K562 (cell line): ENCODE measurements around the gene TCOF1. TPM values are rescaled to one million over a fixed set of nuclear protein-coding genes. Genes with fewer than 3 reads are reported as not detected.
A peak's percentile ranks its signal among the peaks of the same experiment; 100 is the strongest.

Experiments used
- ATAC-seq: fragments of 200-7000 bp; cut with Tn5 transposase; 3 replicates; pipeline ENCODE4 v1.9.1; 2020; ENCODE audit warnings: moderate library complexity
- BruUV-seq: library from RNA; stranded (reverse); fragments of 400-500 nt; replicated peaks from 2 replicates; lab custom pipeline; 2021; lab: Mats Ljungman, UMichigan
- CTCF ChIA-PET: fragments of 300-600 bp; formaldehyde crosslinking; extraction: SDS; loops from one replicate; lab custom pipeline; 2021; ENCODE audit warnings: low intra/inter-chr PET ratio; lab: Yijun Ruan, JAX
- POLR2A ChIA-PET: fragments of 300-600, 350-650 bp; sonication (Branson Sonifier 250); formaldehyde crosslinking; extraction: SDS; loops from one replicate; lab custom pipeline; 2021; ENCODE audit warnings: antibody characterized with exemption, inconsistent platforms; lab: Yijun Ruan, JAX
- DNase-seq, 4 experiments: peaks; one replicate each; pipeline versions ENCODE4 v3.0.0 to v3.0.0-alpha.2; 2011 to 2018; ENCODE audit warnings: low spot score in 3 of 4, mixed read lengths in 3 of 4; ENCODE audit errors: extremely low read depth in 1 of 4
- FAIRE-seq: peaks from 2 replicates; lab custom pipeline; 2011; peaks lifted over from hg19 to GRCh38; lab: Jason Lieb, UNC
- H2AFZ ChIP-seq: 2 replicates; pipeline ENCODE4 v1.6.0; 2011; ENCODE audit warnings: low read depth, low read length, control low read depth, inconsistent platforms
- H3K27ac ChIP-seq: fragments of 200-600 bp; 3 replicates; pipeline ENCODE4 v1.8.0; 2011; ENCODE audit warnings: low read depth, mild to moderate bottlenecking, control low read depth, inconsistent platforms, low read length, moderate library complexity, mixed read lengths; ENCODE audit errors: extremely low read depth
- H3K27me3 ChIP-seq, 2 experiments: fragments of 300-600 bp in 1 of 2; 2 replicates in 1 of 2; 3 replicates in 1 of 2; pipeline versions ENCODE4 v1.6.0 to v1.8.0; 2011; ENCODE audit warnings: inconsistent platforms in 2 of 2, low read length in 2 of 2, mild to moderate bottlenecking in 1 of 2, mixed read lengths in 1 of 2, moderate library complexity in 1 of 2; ENCODE audit not compliant: control insufficient read depth in 2 of 2, insufficient read depth in 2 of 2
- H3K36me3 ChIP-seq: fragments of 300-600 bp; 3 replicates; pipeline ENCODE4 v1.8.0; 2011; ENCODE audit warnings: mild to moderate bottlenecking, low read length, inconsistent platforms; ENCODE audit not compliant: control insufficient read depth, insufficient read depth
- H3K4me1 ChIP-seq, 2 experiments: fragments of 200-600 bp in 1 of 2; replicated peaks in 1 of 2; 2 replicates in 1 of 2; 3 replicates in 1 of 2; pipeline versions ENCODE4 v1.5.1 to v1.8.0; 2011; ENCODE audit warnings: inconsistent platforms in 2 of 2, low read length in 2 of 2, mild to moderate bottlenecking in 1 of 2, mixed read lengths in 1 of 2, moderate library complexity in 1 of 2; ENCODE audit not compliant: control insufficient read depth in 2 of 2, insufficient read depth in 2 of 2
- H3K4me2 ChIP-seq: 2 replicates; pipeline ENCODE4 v1.6.1; 2011; ENCODE audit warnings: low read length, control low read depth, inconsistent platforms, mixed read lengths; ENCODE audit not compliant: insufficient read depth
- H3K4me3 ChIP-seq: fragments of 200-600 bp; sonication (generic), shearing (Covaris generic); 2 replicates; pipeline ENCODE4 v1.5.1; 2016; ENCODE audit warnings: control low read depth, inconsistent platforms
- H3K79me2 ChIP-seq: fragments of 200-600 bp; 3 replicates; pipeline ENCODE4 v1.8.0; 2011; ENCODE audit warnings: low read length, inconsistent platforms; ENCODE audit not compliant: control insufficient read depth, insufficient read depth
- H3K9ac ChIP-seq, 2 experiments: 2 replicates each; pipeline versions ENCODE4 v1.6.0 to v1.6.1; 2011; ENCODE audit warnings: low read depth in 2 of 2, low read length in 2 of 2, control low read depth in 1 of 2, inconsistent platforms in 1 of 2, mild to moderate bottlenecking in 1 of 2, mixed read lengths in 1 of 2; ENCODE audit not compliant: insufficient read depth in 1 of 2
- H3K9me1 ChIP-seq: one replicate; pipeline ENCODE4 v1.6.0; 2011; ENCODE audit warnings: inconsistent platforms, mild to moderate bottlenecking, low read length, moderate library complexity; ENCODE audit not compliant: control insufficient read depth, insufficient read depth
- H3K9me3 ChIP-seq: replicated peaks from 2 replicates; pipeline ENCODE4 v1.5.1; 2011; ENCODE audit warnings: low read depth, low read length, inconsistent platforms; ENCODE audit not compliant: control insufficient read depth, insufficient read depth
- H4K20me1 ChIP-seq: replicated peaks from 2 replicates; pipeline ENCODE4 v1.6.1; 2011; ENCODE audit warnings: low read length, inconsistent platforms, mixed read lengths; ENCODE audit not compliant: control insufficient read depth, insufficient read depth
- ATF3 ChIP-seq, 2 experiments: fragments of 450-650 bp in 1 of 2; sonication (generic) in 1 of 2; formaldehyde crosslinking in 1 of 2; IDR thresholded peaks in 1 of 2; conservative IDR thresholded peaks in 1 of 2; 2 replicates each; pipeline versions ENCODE4 v1.6.1 to v1.8.1; 2016 to 2023; ENCODE audit warnings: mild to moderate bottlenecking in 2 of 2, moderate library complexity in 2 of 2, inconsistent platforms in 1 of 2, missing genetic modification reagents in 1 of 2
- ATF4 ChIP-seq: fragments of 450-650 bp; formaldehyde crosslinking; IDR thresholded peaks from 2 replicates; pipeline ENCODE4 v1.4.0; 2022; ENCODE audit warnings: mild to moderate bottlenecking, moderate library complexity
- CEBPB ChIP-seq: fragments of 450-650 bp; IDR thresholded peaks from 2 replicates; pipeline ENCODE4 v1.6.1; 2016; ENCODE audit warnings: missing genetic modification characterization, missing compliant biosample characterization
- MAFG ChIP-seq: fragments of 450-650 bp; conservative IDR thresholded peaks from 2 replicates; pipeline ENCODE4 v1.6.1; 2016; ENCODE audit warnings: missing genetic modification characterization, missing compliant biosample characterization
- MCM5 ChIP-seq: fragments of 450-650 bp; IDR thresholded peaks from 2 replicates; pipeline ENCODE4 v1.6.1; 2016; ENCODE audit warnings: low read depth
- NCOR1 ChIP-seq: fragments of 450-650 bp; IDR thresholded peaks from 2 replicates; pipeline ENCODE4 v1.6.1; 2016; ENCODE audit warnings: mild to moderate bottlenecking, moderate library complexity
- POLR2AphosphoS5 ChIP-seq: IDR thresholded peaks from 2 replicates; pipeline ENCODE4 v1.6.1; 2011; ENCODE audit warnings: mild to moderate bottlenecking, low read depth, low read length, moderate library complexity; ENCODE audit not compliant: control insufficient read depth, insufficient read depth
- POLR2G ChIP-seq: fragments of 200-400 bp; formaldehyde crosslinking; IDR thresholded peaks from 2 replicates; pipeline ENCODE4 v1.6.1; 2017; ENCODE audit warnings: low read depth, mild to moderate bottlenecking, antibody characterized with exemption, low read length, moderate library complexity
- POLR3A ChIP-seq: IDR thresholded peaks from 2 replicates; pipeline ENCODE4 v1.6.1; 2011; ENCODE audit warnings: borderline replicate concordance, mild to moderate bottlenecking, moderate library complexity; ENCODE audit not compliant: insufficient read length, insufficient read depth; ENCODE audit errors: extremely low read depth
- RBFOX2 ChIP-seq: fragments of 200-400 bp; formaldehyde crosslinking; IDR thresholded peaks from 2 replicates; pipeline ENCODE4 v1.6.1; 2017; ENCODE audit warnings: low read depth, mild to moderate bottlenecking, low read length, moderate library complexity
- RBM25 ChIP-seq: fragments of 200-400 bp; formaldehyde crosslinking; IDR thresholded peaks from 2 replicates; pipeline ENCODE4 v1.6.1; 2018; ENCODE audit warnings: low read length, low read depth, moderate library complexity; ENCODE audit not compliant: severe bottlenecking
- RCOR1 ChIP-seq, 2 experiments: IDR thresholded peaks; 2 replicates each; pipeline ENCODE4 v1.6.1; 2012; ENCODE audit warnings: low read depth in 2 of 2, low read length in 2 of 2, borderline replicate concordance in 1 of 2, improper control_type of control experiment in 1 of 2
- THRB ChIP-seq: fragments of 450-650 bp; formaldehyde crosslinking; conservative IDR thresholded peaks from 2 replicates; pipeline ENCODE4 v1.4.0; 2022; ENCODE audit warnings: mild to moderate bottlenecking, missing genetic modification characterization
- ZBTB12 ChIP-seq: fragments of 250-450 bp; sonication (Bioruptor Pico); IDR thresholded peaks from 2 replicates; pipeline ENCODE4 v1.4.0; 2020
- ZNF280B ChIP-seq: fragments of 250-450 bp; sonication (Bioruptor Pico); IDR thresholded peaks from 2 replicates; pipeline ENCODE4 v1.5.1; 2021; ENCODE audit warnings: mild to moderate bottlenecking
- WGBS: fragments of 100-300 bp; shearing (Covaris generic); methylation state at CpG from one replicate; pipeline ENCODE4 v1.1.6; 2016; ENCODE audit warnings: low coverage, mixed read lengths; ENCODE audit not compliant: insufficient coverage; ENCODE audit errors: missing lambda C conversion rate; 5-methylcytosine and 5-hydroxymethylcytosine counted together
- in situ Hi-C: fragments of 300-500 bp; cut with MboI; formaldehyde crosslinking; loops from 4 replicates; pipeline ENCODE4 v1.15.0; 2018; ENCODE audit warnings: inconsistent platforms, mixed read lengths
- intact Hi-C: fragments of 100-400 bp; cut with micrococcal nuclease; formaldehyde crosslinking; loops from 2 replicates; pipeline ENCODE4 v1.14.2; 2022
- polyA plus RNA-seq, 8 experiments: library from polyadenylated mRNA; depleted of rRNA in 4 of 8; stranded (reverse) in 5 of 8; unstranded in 3 of 8; fragments of >200 nt; fragmentation: Nextera tagmentation in 2 of 8; fragmentation: Illumina TruSeq in 1 of 8; extraction: Ambion mirVana in 2 of 8; extraction: Trizol in 1 of 8; gene quantifications; 2 replicates each; pipeline versions ENCODE4 v1.2.1 to v1.2.3, GENCODE V29; 2011 to 2014; ENCODE audit warnings: inconsistent platforms in 1 of 8, missing spikeins in 1 of 8
- total RNA-seq, 7 experiments: library from RNA; depleted of rRNA in 6 of 7; stranded (reverse); fragments of >200 nt in 6 of 7; fragmentation: Illumina TruSeq in 2 of 7; extraction: Trizol in 2 of 7; gene quantifications; 2 replicates each; pipeline versions ENCODE4 v1.2.1 to v1.2.3, GENCODE V29; 2011 to 2021; ENCODE audit warnings: low replicate concordance in 1 of 7

Gene TCOF1
- total and polyA plus RNA-seq, 9 of the 15 experiments (the other 6 are each of a cell fraction or from before 2014, with no cell fraction given) = 9.8 to 134 (median 61.7) TPM

GRCh38 chr5:150442699-150443080 lies 85.2 kb downstream of the TCOF1 start:
- Histone ChIP-seq H3K9me3 (no peaks in the 10 kb centered on the region), H3K4me1 (peaks cover 8 to 21% of the 10 kb centered on the region in 2 experiments; a peak in 4 of 5 replicates), H3K36me3 (peaks cover 47% of the 10 kb centered on the region), H2AFZ (no peak overlapping the region), H3K9me1 (no peaks in the 10 kb centered on the region), H3K4me3 (no peak overlapping the region), H3K79me2 (peaks cover 21% of the 10 kb centered on the region), H3K27me3 (no peaks in the 10 kb centered on the region), H3K4me2 (no peak overlapping the region), H4K20me1 (peaks cover 24% of the 10 kb centered on the region), H3K27ac (no peak overlapping the region), H3K9ac (no peak overlapping the region)
- ATAC-seq (peak; percentile 11), DNase-seq (no peak), FAIRE-seq (no peak)
- CTCF ChIA-PET = no interaction called here
- POLR2A ChIA-PET = interaction anchor here (0.7 to 2.2 kb wide), 4 partner anchors 10 to 154 kb away, joined by 3 to 17 read pairs (median 4); no protein-coding TSS in a partner anchor
- in situ Hi-C loops = no loop called here
- 53% methylated on average over 6 of the region's 6 CpGs for WGBS
- intact Hi-C loops = no loop called here
- no TSS peak for BruUV-seq
- TF ChIP-seq CEBPB (tag) = peak; percentile 73
- TF ChIP-seq POLR2AphosphoS5 = peak; percentile 51; the same call in 1 of the 2 replicates
- TF ChIP-seq ZBTB12 (CRISPR knock-in tag) = no peak
- peak; percentile 43; the same call in 1 of the 2 replicates for TF ChIP-seq POLR2G
- TF ChIP-seq RBFOX2 = 0 out of 2 replicates have a peak, but pooled peaks have one; percentile 24
- no peak for TF ChIP-seq MAFG (tag)
- TF ChIP-seq ATF3 (IDR thresholded peaks at IDR 0.05) = peak; percentile 82
- no peak for TF ChIP-seq ATF3 (CRISPR knock-in tag; conservative IDR thresholded peaks at IDR 0.05)
- TF ChIP-seq RCOR1 (IDR thresholded peaks at IDR 0.05; ENCODE audit: borderline replicate concordance in 1 of 2, low read depth in 2 of 2, low read length in 2 of 2) = no peak
- peak; percentile 19 for TF ChIP-seq RBM25
- 0 out of 2 replicates have a peak, but pooled peaks have one; percentile 18 for TF ChIP-seq NCOR1
- 0 out of 2 replicates have a peak, but pooled peaks have one; percentile 12 for TF ChIP-seq ATF4 (CRISPR knock-in tag)
- no peak for TF ChIP-seq MCM5
- TF ChIP-seq POLR3A = no peak
- no peak for TF ChIP-seq ZNF280B (CRISPR knock-in tag)
- 0 out of 2 replicates have a peak, but pooled peaks have one; percentile 2 for TF ChIP-seq THRB (CRISPR knock-in tag)
